OCI-LY3 (cell line): ENCODE data around the gene GPR31.
"Not testable (repeated sequence)": the region's sequence is repeated elsewhere in the genome, so short reads cannot be mapped to it uniquely, and the experiment has no call there.

Source experiments
- H2AFZ ChIP-seq: fragments of 200-600, 300-600 bp; shearing (Covaris generic); 2 replicates; pipeline ENCODE4 v1.6.0; 2014; ENCODE audit warnings: antibody characterized with exemption, low read depth, low read length
- H3K27ac ChIP-seq: fragments of 200-600, 300-600 bp; sonication (generic); 2 replicates; pipeline ENCODE4 v1.5.1; 2014; ENCODE audit warnings: mild to moderate bottlenecking, low read length, moderate library complexity, mixed read lengths
- H3K27me3 ChIP-seq: fragments of 200-600, 300-600 bp; sonication (generic); 2 replicates; pipeline ENCODE4 v1.6.1; 2014; ENCODE audit warnings: low read depth, low read length, mixed read lengths
- H3K36me3 ChIP-seq: fragments of 200-600, 300-600 bp; sonication (generic); replicated peaks from 2 replicates; pipeline ENCODE3; 2014; ENCODE audit warnings: low read depth, low read length, mixed read lengths
- H3K4me1 ChIP-seq: fragments of 300-600, 200-600 bp; sonication (generic); 2 replicates; pipeline ENCODE4 v1.6.1; 2014; ENCODE audit warnings: low read length, mixed read lengths
- H3K4me2 ChIP-seq: fragments of 200-600, 300-600 bp; sonication (generic); 2 replicates; pipeline ENCODE4 v1.6.1; 2014; ENCODE audit warnings: low read length, mixed read lengths
- H3K4me3 ChIP-seq: fragments of 300-600, 200-600 bp; sonication (generic); 2 replicates; pipeline ENCODE4 v1.5.1; 2014; ENCODE audit warnings: antibody characterized with exemption, mild to moderate bottlenecking, low read length, moderate library complexity
- H3K79me2 ChIP-seq: fragments of 300-600, 200-600 bp; shearing (Covaris generic); 2 replicates; pipeline ENCODE4 v1.6.1; 2014; ENCODE audit warnings: mild to moderate bottlenecking, low read length, mixed read lengths
- H3K9ac ChIP-seq: fragments of 300-600, 200-600 bp; shearing (Covaris generic); 2 replicates; pipeline ENCODE4 v1.6.0; 2014; ENCODE audit warnings: mild to moderate bottlenecking, low read length, moderate library complexity
- H3K9me3 ChIP-seq: fragments of 200-600, 300-600 bp; shearing (Covaris generic); 2 replicates; pipeline ENCODE4 v1.6.1; 2014; ENCODE audit warnings: low read length, mixed read lengths; ENCODE audit not compliant: insufficient read depth
- H4K20me1 ChIP-seq: fragments of 200-600, 300-600 bp; sonication (generic); 2 replicates; pipeline ENCODE4 v1.6.1; 2016; ENCODE audit warnings: low read length, mixed read lengths; ENCODE audit not compliant: insufficient read depth
- EZH2phosphoT487 ChIP-seq: fragments of 200-600 bp; shearing (Covaris generic); IDR thresholded peaks from 2 replicates; pipeline ENCODE4 v1.6.1; 2018; ENCODE audit warnings: antibody characterized with exemption, mixed run types, low read depth
- TF ChIP-seq, protein P1 (sequence below): fragments of 200-600, 300-600 bp; sonication (generic); IDR thresholded peaks from 2 replicates; pipeline ENCODE4 v1.5.1; 2014; ENCODE audit warnings: antibody characterized with exemption, low read length, low read depth

The GPR31 gene

DNA sequence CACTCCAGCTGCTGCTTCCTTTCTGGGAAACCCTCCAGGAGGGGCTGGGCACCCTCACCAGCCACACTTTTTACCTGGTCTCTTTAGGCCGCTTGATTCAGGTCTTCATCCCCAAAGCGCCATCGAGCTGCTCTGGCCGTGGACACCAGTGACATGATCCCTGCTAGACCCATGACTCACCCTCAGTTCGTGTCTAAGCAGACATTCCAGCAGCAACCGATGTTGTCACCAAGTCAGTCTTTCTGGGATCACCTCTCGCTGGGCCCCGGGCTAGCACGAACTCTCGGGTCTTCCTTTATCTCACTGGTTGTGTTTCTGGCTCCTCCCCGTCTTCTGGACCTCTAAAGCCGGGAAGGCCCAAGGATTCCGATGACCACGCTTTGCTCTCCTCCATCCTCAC lies 43.0 kb upstream of the GPR31 start:
- TF ChIP-seq, protein P1, sequence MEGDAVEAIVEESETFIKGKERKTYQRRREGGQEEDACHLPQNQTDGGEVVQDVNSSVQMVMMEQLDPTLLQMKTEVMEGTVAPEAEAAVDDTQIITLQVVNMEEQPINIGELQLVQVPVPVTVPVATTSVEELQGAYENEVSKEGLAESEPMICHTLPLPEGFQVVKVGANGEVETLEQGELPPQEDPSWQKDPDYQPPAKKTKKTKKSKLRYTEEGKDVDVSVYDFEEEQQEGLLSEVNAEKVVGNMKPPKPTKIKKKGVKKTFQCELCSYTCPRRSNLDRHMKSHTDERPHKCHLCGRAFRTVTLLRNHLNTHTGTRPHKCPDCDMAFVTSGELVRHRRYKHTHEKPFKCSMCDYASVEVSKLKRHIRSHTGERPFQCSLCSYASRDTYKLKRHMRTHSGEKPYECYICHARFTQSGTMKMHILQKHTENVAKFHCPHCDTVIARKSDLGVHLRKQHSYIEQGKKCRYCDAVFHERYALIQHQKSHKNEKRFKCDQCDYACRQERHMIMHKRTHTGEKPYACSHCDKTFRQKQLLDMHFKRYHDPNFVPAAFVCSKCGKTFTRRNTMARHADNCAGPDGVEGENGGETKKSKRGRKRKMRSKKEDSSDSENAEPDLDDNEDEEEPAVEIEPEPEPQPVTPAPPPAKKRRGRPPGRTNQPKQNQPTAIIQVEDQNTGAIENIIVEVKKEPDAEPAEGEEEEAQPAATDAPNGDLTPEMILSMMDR, result no peak
- no peak for TF ChIP-seq EZH2phosphoT487
- no peak overlapping the region for H3K4me3 ChIP-seq
- no peaks in the 10 kb centered on the region for H3K4me1 ChIP-seq

GRCh38 chr6:167195941-167196610 lies 38.3 kb upstream of the GPR31 start:
- not testable (repeated sequence) for H4K20me1 ChIP-seq, H3K4me2 ChIP-seq, H3K79me2 ChIP-seq, H3K9me3 ChIP-seq, H3K27ac ChIP-seq, H3K4me1 ChIP-seq, H3K4me3 ChIP-seq, H3K36me3 ChIP-seq, H3K9ac ChIP-seq, H2AFZ ChIP-seq
- H3K27me3 ChIP-seq, result peaks cover 16% of the 10 kb centered on the region; the same call in 1 of the 2 replicates

More for the DNA sequence above, 43.0 kb upstream of the GPR31 start:
- no peaks in the 10 kb centered on the region for H3K36me3 ChIP-seq
- H2AFZ ChIP-seq, result no peak overlapping the region
- no peaks in the 10 kb centered on the region for H3K79me2 ChIP-seq
- H4K20me1 ChIP-seq, result no peaks in the 10 kb centered on the region
- H3K9me3 ChIP-seq, result no peaks in the 10 kb centered on the region
- H3K27ac ChIP-seq, result no peak overlapping the region
- no peak overlapping the region for H3K9ac ChIP-seq
- no peak overlapping the region for H3K4me2 ChIP-seq
- peaks cover 16% of the 10 kb centered on the region; the same call in 1 of the 2 replicates for H3K27me3 ChIP-seq

GRCh38 chr6:167193515-167194125 lies 35.8 kb upstream of the GPR31 start:
- H3K9ac ChIP-seq, H3K9me3 ChIP-seq, H3K4me1 ChIP-seq, H3K79me2 ChIP-seq, H3K4me2 ChIP-seq, H4K20me1 ChIP-seq, H2AFZ ChIP-seq, H3K36me3 ChIP-seq, H3K27ac ChIP-seq, H3K27me3 ChIP-seq, H3K4me3 ChIP-seq: not testable (repeated sequence)

DNA sequence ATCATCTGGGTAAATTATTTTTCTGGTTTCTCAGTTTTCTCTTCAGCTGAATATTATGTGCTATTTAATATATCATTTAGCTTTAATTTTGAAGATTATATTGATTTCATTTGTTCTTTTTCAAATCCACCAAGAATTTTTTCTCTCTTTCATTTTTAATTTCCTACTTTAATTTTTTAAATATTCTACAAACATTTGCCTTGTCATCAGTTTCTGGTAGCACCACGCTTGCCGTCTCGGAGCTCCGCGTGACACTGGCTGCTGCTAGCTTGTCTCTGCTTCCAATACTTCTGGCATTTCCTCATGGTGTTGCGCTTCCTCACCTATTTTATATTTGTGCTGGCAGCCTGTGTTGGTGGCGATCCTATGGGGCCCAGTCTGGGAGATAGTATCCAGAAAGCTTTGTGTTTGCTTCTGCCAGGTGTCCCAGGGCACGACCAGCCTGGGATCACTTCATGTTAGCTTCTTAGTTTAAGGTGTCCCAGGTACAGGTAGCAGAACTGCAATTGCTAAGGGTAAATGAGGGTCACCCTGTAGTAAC lies 33.3 kb upstream of the GPR31 start:
- not testable (repeated sequence) for H3K4me3 ChIP-seq

GRCh38 chr6:167187275-167187674 lies 29.5 kb upstream of the GPR31 start:
- not testable (repeated sequence) for H3K27me3 ChIP-seq, H3K4me3 ChIP-seq, H3K9me3 ChIP-seq, H3K27ac ChIP-seq, H3K9ac ChIP-seq, H3K4me2 ChIP-seq, H2AFZ ChIP-seq, H4K20me1 ChIP-seq, H3K79me2 ChIP-seq, H3K4me1 ChIP-seq, H3K36me3 ChIP-seq

More for the DNA sequence above, 33.3 kb upstream of the GPR31 start:
- H3K27me3 ChIP-seq, H3K27ac ChIP-seq, H3K36me3 ChIP-seq, H3K79me2 ChIP-seq, H2AFZ ChIP-seq, H4K20me1 ChIP-seq, H3K4me1 ChIP-seq, H3K4me2 ChIP-seq, H3K9ac ChIP-seq, H3K9me3 ChIP-seq: not testable (repeated sequence)

- H3K36me3 ChIP-seq, H3K4me3 ChIP-seq: not testable (repeated sequence)
Measured at GRCh38 chr6:167185101-167185500, 27.3 kb upstream of the GPR31 start.

More at GRCh38 chr6:167185101-167185500, 27.3 kb upstream of the GPR31 start:
- H4K20me1 ChIP-seq, H3K27me3 ChIP-seq, H3K79me2 ChIP-seq, H3K9me3 ChIP-seq, H3K9ac ChIP-seq, H3K27ac ChIP-seq, H3K4me2 ChIP-seq, H3K4me1 ChIP-seq, H2AFZ ChIP-seq: not testable (repeated sequence)
